SH-SY5Y (cell line): ENCODE results near the gene INSYN1.

ENCODE experiments used
- GATA2 ChIP-seq: IDR thresholded peaks from 2 replicates; pipeline ENCODE4 v1.6.1; 2011; ENCODE audit warnings: mild to moderate bottlenecking, low read depth, low read length
- GATA3 ChIP-seq: IDR thresholded peaks from 2 replicates; pipeline ENCODE4 v1.6.1; 2011; ENCODE audit warnings: low read depth, mild to moderate bottlenecking, low read length, moderate library complexity

DNA sequence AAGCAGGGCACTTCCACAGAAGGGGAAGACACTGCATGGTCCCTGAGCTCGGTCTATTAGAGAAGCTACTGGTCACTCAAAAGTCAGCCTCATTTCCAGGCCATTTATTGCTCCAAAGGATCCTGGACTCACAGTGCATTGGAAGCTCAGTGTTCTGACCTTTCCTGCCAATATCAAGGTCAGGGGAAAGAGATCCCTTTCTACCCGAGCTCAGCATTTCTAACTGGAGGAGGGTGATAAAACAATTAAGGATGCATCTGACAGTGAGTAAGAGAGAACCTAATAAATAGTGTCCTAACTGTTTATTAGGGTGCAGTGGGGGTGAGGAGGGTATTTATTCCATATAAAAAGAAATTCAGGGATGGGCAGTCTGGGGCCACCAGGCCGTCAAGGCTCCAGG is 26.8 kb upstream of the INSYN1 start:
- TF ChIP-seq GATA2 (no peak), GATA3 (no peak)
